Prostate gland (tissue), 2 donors: ENCODE data around the gene WDR59. TPM values are rescaled to one million over a fixed set of nuclear protein-coding genes. Genes with fewer than 3 reads are reported as not detected.

Source experiments
- DNase-seq: peaks from one replicate; pipeline ENCODE4 v3.0.0-alpha.2; 2019; ENCODE audit warnings: low spot score
- H3K27ac ChIP-seq, 2 donors: fragments of 200-600 bp; sonication (generic); 2 replicates each; pipeline ENCODE4 v1.5.1; 2017 to 2019
- H3K27me3 ChIP-seq: fragments of 200-600 bp; sonication (generic); replicated peaks from 2 replicates; pipeline ENCODE4 v1.5.1; 2019; ENCODE audit not compliant: insufficient read depth
- H3K36me3 ChIP-seq, 2 donors: fragments of 200-600 bp; sonication (generic); 1 replicate in 1 of 2; 2 replicates in 1 of 2; pipeline versions ENCODE4 v1.5.1 to v1.8.1; 2017 to 2019
- H3K4me1 ChIP-seq: fragments of 200-600 bp; sonication (generic); replicated peaks from 2 replicates; pipeline ENCODE4 v1.5.1; 2019
- H3K4me3 ChIP-seq, 2 donors: fragments of 200-600 bp; sonication (generic); 2 replicates each; pipeline ENCODE4 v1.5.1; 2017 to 2019
- H3K9me3 ChIP-seq: fragments of 200-600 bp; sonication (generic); 2 replicates; pipeline ENCODE4 v1.5.1; 2017
- CTCF ChIP-seq, 4 experiments: fragments of 200-600 bp in 2 of 4; fragments of 450-650 bp in 2 of 4; sonication (generic) in 2 of 4; IDR thresholded peaks; 1 replicate in 3 of 4; 2 replicates in 1 of 4; pipeline ENCODE4 v1.5.1; 2016 to 2019; ENCODE audit warnings: antibody characterized with exemption in 4 of 4, mild to moderate bottlenecking in 2 of 4, moderate library complexity in 2 of 4
- POLR2A ChIP-seq: fragments of 450-650 bp; IDR thresholded peaks from one replicate; pipeline ENCODE4 v1.6.1; 2016; ENCODE audit warnings: antibody characterized with exemption, mild to moderate bottlenecking
- POLR2AphosphoS5 ChIP-seq: sonication (generic); formaldehyde crosslinking; IDR thresholded peaks from one replicate; pipeline ENCODE4 v1.6.1; 2017; ENCODE audit warnings: antibody characterized with exemption
- WGBS: methylation state at CpG from one replicate; pipeline ENCODE4 v1.1.5; 2018; 5-methylcytosine and 5-hydroxymethylcytosine counted together
- intact Hi-C: fragments of 100-400 bp; cut with DNase I; formaldehyde crosslinking; loops from one replicate; pipeline ENCODE4 v1.14.2; 2022
- total RNA-seq, 2 donors: library from RNA; depleted of rRNA; stranded (reverse); fragments of >200 nt; gene quantifications; one replicate each; pipeline ENCODE4 v1.1.0, GENCODE V29; 2016

Gene WDR59
- total RNA-seq, 2 donors from 2014 or later = 38.5 to 62.6 TPM

GRCh38 chr16:75024594-75024993 lies 39.7 kb upstream of the WDR59 start:
- H3K4me3 ChIP-seq = no peak overlapping the region
- no peak for DNase-seq
- intact Hi-C loops = no loop called here
- no peaks in the 10 kb centered on the region for H3K4me1 ChIP-seq
- no peak overlapping the region for H3K27ac ChIP-seq
- H3K9me3 ChIP-seq = no peaks in the 10 kb centered on the region
- no peaks in the 10 kb centered on the region for H3K36me3 ChIP-seq
- TF ChIP-seq POLR2A (no peak), POLR2AphosphoS5 (no peak), CTCF (IDR thresholded peaks at IDR 0.05) (no peak)
- H3K27me3 ChIP-seq = no peaks in the 10 kb centered on the region
- WGBS = 68% methylated on average over 4 of the region's 4 CpGs

GRCh38 chr16:75024182-75024581 lies 39.3 kb upstream of the WDR59 start:
- intact Hi-C loops = no loop called here
- H3K4me3 ChIP-seq = no peak overlapping the region
- 39% methylated on average over 3 of the region's 3 CpGs for WGBS
- no peak for TF ChIP-seq POLR2A
- TF ChIP-seq POLR2AphosphoS5 = no peak
- no peak for TF ChIP-seq CTCF (IDR thresholded peaks at IDR 0.05)
- DNase-seq = no peak
- H3K9me3 ChIP-seq = no peaks in the 10 kb centered on the region
- H3K4me1 ChIP-seq = no peaks in the 10 kb centered on the region
- no peak overlapping the region for H3K27ac ChIP-seq
- no peaks in the 10 kb centered on the region for H3K36me3 ChIP-seq
- no peaks in the 10 kb centered on the region for H3K27me3 ChIP-seq

- no peak overlapping the region for H3K27ac ChIP-seq
- no peaks in the 10 kb centered on the region for H3K36me3 ChIP-seq
- H3K4me3 ChIP-seq = no peak overlapping the region
- no peak for DNase-seq
- intact Hi-C loops = no loop called here
- H3K9me3 ChIP-seq = no peaks in the 10 kb centered on the region
- no peak for TF ChIP-seq POLR2A
- TF ChIP-seq CTCF (IDR thresholded peaks at IDR 0.05) = no peak
- no peak for TF ChIP-seq POLR2AphosphoS5
- no peaks in the 10 kb centered on the region for H3K4me1 ChIP-seq
- 90% methylated on average over 2 of the region's 2 CpGs for WGBS
- no peaks in the 10 kb centered on the region for H3K27me3 ChIP-seq
Observed at GRCh38 chr16:75023009-75023408, 38.1 kb upstream of the WDR59 start.

GRCh38 chr16:75022567-75022966 lies 37.6 kb upstream of the WDR59 start:
- no peak for DNase-seq
- intact Hi-C loops = no loop called here
- Histone ChIP-seq H3K36me3 (no peaks in the 10 kb centered on the region), H3K4me1 (no peaks in the 10 kb centered on the region), H3K27ac (no peak overlapping the region), H3K27me3 (no peaks in the 10 kb centered on the region), H3K9me3 (no peaks in the 10 kb centered on the region), H3K4me3 (no peak overlapping the region)
- TF ChIP-seq CTCF (IDR thresholded peaks at IDR 0.05) (no peak), POLR2AphosphoS5 (no peak), POLR2A (no peak)
- 97% methylated on average over 4 of the region's 4 CpGs for WGBS

- WGBS = 61% methylated on average over 1 of the region's 1 CpG
- no peak for DNase-seq
- H3K36me3 ChIP-seq = no peaks in the 10 kb centered on the region
- intact Hi-C loops = no loop called here
- TF ChIP-seq CTCF (IDR thresholded peaks at IDR 0.05) (no peak), POLR2AphosphoS5 (no peak), POLR2A (no peak)
- no peaks in the 10 kb centered on the region for H3K9me3 ChIP-seq
- no peaks in the 10 kb centered on the region for H3K27me3 ChIP-seq
- H3K4me1 ChIP-seq = no peaks in the 10 kb centered on the region
- H3K27ac ChIP-seq = no peak overlapping the region
- no peak overlapping the region for H3K4me3 ChIP-seq
Observed at GRCh38 chr16:75021410-75021809, 36.5 kb upstream of the WDR59 start.
